ENCODE measurements around the gene RC3H2. TPM values are rescaled to one million over a fixed set of nuclear protein-coding genes. Genes with fewer than 3 reads are reported as not detected.

RC3H2 gene
- total and polyA plus RNA-seq, 2 of the 13 experiments (the other 11 are each of a cell fraction or from before 2014, with no cell fraction given) = 21.0 to 36.4 TPM

GRCh38 chr9:122931226-122932121 lies 26.3 kb upstream of the RC3H2 start, which contains the start of gene ZBTB26 (continued):
- TF ChIP-seq ZNF549 (CRISPR knock-in tag; IDR thresholded peaks at IDR 0.05) (no peak), NFKBIZ (CRISPR knock-in tag; IDR thresholded peaks at IDR 0.05) (peak; percentile 70; the same call in 1 of the 2 replicates), HES4 (CRISPR knock-in tag; IDR thresholded peaks at IDR 0.05; ENCODE audit: borderline replicate concordance) (no peak), MZF1 (CRISPR knock-in tag; IDR thresholded peaks at IDR 0.05; ENCODE audit: borderline replicate concordance) (no peak), PATZ1 (CRISPR knock-in tag; IDR thresholded peaks at IDR 0.05) (0 out of 2 replicates have a peak, but pooled peaks have one; percentile 9), RXRB (CRISPR knock-in tag; IDR thresholded peaks at IDR 0.05; ENCODE audit: borderline replicate concordance) (peak; percentile 50; the same call in 1 of the 2 replicates), TFDP2 (CRISPR knock-in tag; IDR thresholded peaks at IDR 0.05) (peak; percentile 57; the same call in 1 of the 2 replicates), ZNF557 (CRISPR knock-in tag; IDR thresholded peaks at IDR 0.05) (peak; percentile 40; the same call in 1 of the 2 replicates), FOSL1 (CRISPR knock-in tag; IDR thresholded peaks at IDR 0.05; ENCODE audit: borderline replicate concordance) (peak; percentile 34; the same call in 1 of the 2 replicates), ATF2 (CRISPR knock-in tag; IDR thresholded peaks at IDR 0.05) (peak; percentile 40; the same call in 1 of the 2 replicates), NFKB2 (CRISPR knock-in tag; IDR thresholded peaks at IDR 0.05; ENCODE audit: borderline replicate concordance) (peak; percentile 66; the same call in 1 of the 2 replicates), HMG20A (CRISPR knock-in tag; IDR thresholded peaks at IDR 0.05; ENCODE audit: borderline replicate concordance) (no peak), PRDM10 (CRISPR knock-in tag; IDR thresholded peaks at IDR 0.05; ENCODE audit: low read depth) (peak; percentile 44; the same call in 1 of the 2 replicates), ZNF281 (CRISPR knock-in tag; IDR thresholded peaks at IDR 0.05; ENCODE audit: borderline replicate concordance) (peak; percentile 93), HNRNPL (IDR thresholded peaks at IDR 0.05; ENCODE audit: low read depth, low read length) (peak; percentile 97), MATR3 (CRISPR knock-in tag; IDR thresholded peaks at IDR 0.05) (no peak)
